Ureter (tissue), 1 donor: ENCODE results near the gene CDH4. TPM values are rescaled to one million over a fixed set of nuclear protein-coding genes. Genes with fewer than 3 reads are reported as not detected.

ENCODE experiments used
- DNase-seq: peaks from one replicate; pipeline ENCODE4 v3.0.0-alpha.2; 2020; ENCODE audit warnings: low spot score
- total RNA-seq: library from RNA; stranded (reverse); gene quantifications from one replicate; pipeline ENCODE4 v1.2.4, GENCODE V29; 2023
- donor health status: DM: yes; HTN: yes; CAD: no.

CDH4 gene
- total RNA-seq, 1 donor from 2014 or later = 0.26 TPM

GRCh38 chr20:61667056-61667792 lies 415.2 kb downstream of the CDH4 start:
- no peak for DNase-seq

GRCh38 chr20:61668065-61668650 lies 416.1 kb downstream of the CDH4 start:
- DNase-seq = no peak

- DNase-seq = no peak
These were observed 416.9 kb downstream of the CDH4 start for GRCh38 chr20:61668771-61669503.

GRCh38 chr20:61670274-61670673 lies 418.2 kb downstream of the CDH4 start:
- no peak for DNase-seq

- no peak for DNase-seq
These were observed 419.5 kb downstream of the CDH4 start for GRCh38 chr20:61671559-61671958.

GRCh38 chr20:61673152-61673847 lies 421.2 kb downstream of the CDH4 start:
- DNase-seq = no peak

- no peak for DNase-seq
These were observed 422.1 kb downstream of the CDH4 start for GRCh38 chr20:61674121-61674520.

GRCh38 chr20:61674688-61675087 lies 422.6 kb downstream of the CDH4 start:
- DNase-seq = no peak

GRCh38 chr20:61677928-61678327 lies 425.9 kb downstream of the CDH4 start:
- DNase-seq = no peak

GRCh38 chr20:61678437-61678836 lies 426.4 kb downstream of the CDH4 start:
- DNase-seq = no peak

- DNase-seq = no peak
These were observed 427.4 kb downstream of the CDH4 start for GRCh38 chr20:61679473-61679872.

- no peak for DNase-seq
These were observed 428.0 kb downstream of the CDH4 start for GRCh38 chr20:61680096-61680495.

- DNase-seq = no peak
These were observed 430.3 kb downstream of the CDH4 start for GRCh38 chr20:61682114-61682995.

GRCh38 chr20:61682996-61683681 lies 431.1 kb downstream of the CDH4 start:
- DNase-seq = no peak

GRCh38 chr20:61683721-61684120 lies 431.7 kb downstream of the CDH4 start:
- DNase-seq = no peak

GRCh38 chr20:61684136-61684535 lies 432.1 kb downstream of the CDH4 start:
- no peak for DNase-seq

GRCh38 chr20:61684583-61685235 lies 432.6 kb downstream of the CDH4 start:
- DNase-seq = no peak

- no peak for DNase-seq
These were observed 433.4 kb downstream of the CDH4 start for GRCh38 chr20:61685462-61685861.

- no peak for DNase-seq
These were observed 434.2 kb downstream of the CDH4 start for GRCh38 chr20:61686051-61686936.
